Adrenal gland (tissue), 12 donors: ENCODE results near the gene PAQR8. TPM values are rescaled to one million over a fixed set of nuclear protein-coding genes. Genes with fewer than 3 reads are reported as not detected.

Experiments used
- DNase-seq, 7 donors: peaks; one replicate each; pipeline ENCODE4 v3.0.0-alpha.2; 2019 to 2020
- H3K27ac ChIP-seq, 5 donors: fragments of 200-600 bp; sonication (generic) in 4 of 5; 1 replicate in 3 of 5; 2 replicates in 2 of 5; pipeline versions ENCODE4 v1.5.1 to v1.8.0; 2016 to 2020; ENCODE audit warnings: mild to moderate bottlenecking in 1 of 5
- H3K27me3 ChIP-seq: fragments of 200-600 bp; 2 replicates; pipeline ENCODE4 v1.8.0; 2021
- H3K36me3 ChIP-seq, 2 donors: fragments of 200-600 bp; replicated peaks in 1 of 2; 1 replicate in 1 of 2; 2 replicates in 1 of 2; pipeline versions ENCODE4 v1.5.1 to v1.8.0; 2018 to 2022
- H3K4me1 ChIP-seq, 2 donors: fragments of 200-600 bp; replicated peaks in 1 of 2; 1 replicate in 1 of 2; 2 replicates in 1 of 2; pipeline versions ENCODE4 v1.5.1 to v1.8.0; 2018 to 2021
- H3K4me3 ChIP-seq, 4 donors: fragments of 200-600 bp; sonication (generic) in 3 of 4; one replicate each; pipeline ENCODE4 v1.5.1; 2016 to 2018
- H3K9me3 ChIP-seq, 3 donors: fragments of 200-600 bp; sonication (generic) in 1 of 3; replicated peaks in 1 of 3; 1 replicate in 2 of 3; 2 replicates in 1 of 3; pipeline versions ENCODE4 v1.5.1 to v1.8.0; 2016 to 2021
- POLR2A ChIP-seq, 2 donors: fragments of 450-650 bp; IDR thresholded peaks; one replicate each; pipeline ENCODE4 v1.6.1; 2017; ENCODE audit warnings: antibody characterized with exemption in 2 of 2, mild to moderate bottlenecking in 2 of 2, moderate library complexity in 1 of 2
- WGBS, 4 donors: extraction: QIAGEN DNeasy Blood & Tissue Kit in 2 of 4; methylation state at CpG; one replicate each; pipeline versions ENCODE4 v1.1.5 to v1.1.7; 2013 to 2017; 5-methylcytosine and 5-hydroxymethylcytosine counted together
- intact Hi-C, 2 donors: fragments of 100-400 bp; cut with DNase I; formaldehyde crosslinking; loops; one replicate each; pipeline versions ENCODE4 v1.14.1 to v1.15.0; 2022 to 2023
- polyA plus RNA-seq, 3 donors: library from polyadenylated mRNA; stranded (reverse); fragments of 200-250 nt in 2 of 3; fragments of 350-450 nt in 1 of 3; fragmentation: Illumina TruSeq in 1 of 3; extraction: RNeasy Lipid Tissue Mini Kit (QIAGEN cat#74804) in 1 of 3; gene quantifications; one replicate each; pipeline ENCODE4 v1.2.3, GENCODE V29; 2013 to 2014
- total RNA-seq, 9 donors: library from RNA; depleted of rRNA in 4 of 9; stranded (reverse); fragments of >200 nt in 4 of 9; fragments of 120-200 nt in 1 of 9; fragmentation: NEBNext Ultra II Directional in 1 of 9; extraction: Animal tissue kit (Norgen Biotek cat#: 25700) in 1 of 9; gene quantifications; one replicate each; pipeline versions ENCODE4 v1.1.0 to v1.2.4, GENCODE V29; 2013 to 2023
- TF ChIP-seq, protein P1 (sequence below), 6 experiments: fragments of 450-650 bp in 4 of 6; fragments of 200-600 bp in 2 of 6; sonication (generic) in 1 of 6; IDR thresholded peaks; 1 replicate in 5 of 6; 2 replicates in 1 of 6; pipeline versions ENCODE4 v1.5.1 to v1.8.0; 2016 to 2021; ENCODE audit warnings: antibody characterized with exemption in 6 of 6, mild to moderate bottlenecking in 2 of 6, moderate library complexity in 1 of 6
- donor health status: healthy with polysubstance abuse.
- donor health status: Bipolar disorder and iron deficiency.
- donor health status: DM: yes; HTN: yes; CAD: no.
- donor health status: DM: no; HTN: no; CAD: no.
- donor health status: DM: no; HTN: no; CAD: no.
- donor health status: DM: yes; HTN: yes; CAD: no.

Gene PAQR8
- total and polyA plus RNA-seq, 12 donors, result 2.3 to 17.1 (median 6.2) TPM

DNA sequence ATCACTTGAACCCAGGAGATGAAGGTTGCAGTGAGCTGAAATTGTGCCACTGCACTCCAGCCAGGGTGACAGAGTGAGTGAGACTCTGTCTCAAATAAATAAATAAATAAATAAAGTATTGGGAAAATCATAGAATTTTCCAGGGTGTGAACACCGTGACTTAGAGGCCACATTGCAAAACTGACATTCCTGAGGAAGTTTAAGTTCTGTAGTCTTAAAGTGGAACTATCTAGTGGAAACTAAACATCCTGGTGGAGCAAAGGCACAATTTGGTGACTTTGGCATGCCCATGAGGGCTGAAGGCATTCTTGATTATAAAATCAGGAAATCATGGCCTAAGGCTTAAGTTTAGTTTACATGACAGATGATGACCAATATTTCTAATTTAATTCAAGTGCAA, 44.7 kb upstream of the PAQR8 start:
- WGBS, 4 donors, result 72 to 84% (median 81%) methylated on average over 1 of the region's 1 CpG
- H3K4me3 ChIP-seq, result no peak overlapping the region
- H3K36me3 ChIP-seq, result no peaks in the 10 kb centered on the region
- H3K4me1 ChIP-seq, result peaks cover 0 to 11% of the 10 kb centered on the region in 2 donors
- intact Hi-C loops, result no loop called here
- H3K9me3 ChIP-seq, result no peaks in the 10 kb centered on the region
- TF ChIP-seq, protein P1, sequence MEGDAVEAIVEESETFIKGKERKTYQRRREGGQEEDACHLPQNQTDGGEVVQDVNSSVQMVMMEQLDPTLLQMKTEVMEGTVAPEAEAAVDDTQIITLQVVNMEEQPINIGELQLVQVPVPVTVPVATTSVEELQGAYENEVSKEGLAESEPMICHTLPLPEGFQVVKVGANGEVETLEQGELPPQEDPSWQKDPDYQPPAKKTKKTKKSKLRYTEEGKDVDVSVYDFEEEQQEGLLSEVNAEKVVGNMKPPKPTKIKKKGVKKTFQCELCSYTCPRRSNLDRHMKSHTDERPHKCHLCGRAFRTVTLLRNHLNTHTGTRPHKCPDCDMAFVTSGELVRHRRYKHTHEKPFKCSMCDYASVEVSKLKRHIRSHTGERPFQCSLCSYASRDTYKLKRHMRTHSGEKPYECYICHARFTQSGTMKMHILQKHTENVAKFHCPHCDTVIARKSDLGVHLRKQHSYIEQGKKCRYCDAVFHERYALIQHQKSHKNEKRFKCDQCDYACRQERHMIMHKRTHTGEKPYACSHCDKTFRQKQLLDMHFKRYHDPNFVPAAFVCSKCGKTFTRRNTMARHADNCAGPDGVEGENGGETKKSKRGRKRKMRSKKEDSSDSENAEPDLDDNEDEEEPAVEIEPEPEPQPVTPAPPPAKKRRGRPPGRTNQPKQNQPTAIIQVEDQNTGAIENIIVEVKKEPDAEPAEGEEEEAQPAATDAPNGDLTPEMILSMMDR (IDR thresholded peaks at IDR 0.05), result no peak
- TF ChIP-seq POLR2A (IDR thresholded peaks at IDR 0.05), result no peak
- H3K27ac ChIP-seq, result no peak overlapping the region
- no peaks in the 10 kb centered on the region for H3K27me3 ChIP-seq
- no peak for DNase-seq

DNA sequence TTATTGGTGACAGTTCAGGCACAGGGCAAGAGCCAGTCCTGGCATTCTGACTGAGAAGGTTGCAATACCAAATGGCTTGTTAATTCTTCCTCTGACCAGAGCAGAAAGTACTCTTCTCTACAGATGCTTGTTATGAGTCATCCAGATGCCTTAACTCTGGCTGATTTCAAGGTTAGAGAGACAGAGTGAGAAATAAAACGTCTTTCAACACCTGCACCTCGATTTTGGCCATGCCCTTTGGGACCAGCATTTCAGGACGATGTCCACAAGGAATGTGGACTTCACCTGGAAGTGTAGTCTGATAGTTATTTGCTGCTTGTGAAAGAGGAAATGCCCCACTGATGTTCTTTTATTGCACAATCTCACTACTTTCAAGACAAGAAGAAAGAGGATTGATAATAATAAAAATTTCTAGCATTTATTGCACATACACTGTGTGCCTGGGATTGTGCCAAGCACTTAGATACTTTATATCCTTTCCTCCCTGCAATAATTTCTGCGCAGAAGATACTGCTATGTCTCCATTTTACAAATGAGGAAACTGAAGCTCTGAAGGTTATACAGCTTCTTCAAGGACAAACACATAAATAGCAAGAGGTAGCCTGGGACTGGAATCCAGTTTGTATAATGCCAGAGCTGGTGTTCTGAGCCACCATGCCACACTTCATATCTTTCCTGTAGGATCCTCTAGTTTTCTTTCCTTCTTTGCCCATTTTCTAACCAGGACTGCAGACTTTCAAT, 43.9 kb upstream of the PAQR8 start:
- TF ChIP-seq POLR2A (IDR thresholded peaks at IDR 0.05), result no peak
- TF ChIP-seq, protein P1 (IDR thresholded peaks at IDR 0.05), result no peak
- no peaks in the 10 kb centered on the region for H3K27me3 ChIP-seq
- intact Hi-C loops, result no loop called here
- WGBS, 4 donors, result 37 to 51% (median 43%) methylated on average over 4 of the region's 4 CpGs
- H3K4me1 ChIP-seq, result peaks cover 0 to 11% of the 10 kb centered on the region in 2 donors
- H3K27ac ChIP-seq, result no peak overlapping the region
- H3K9me3 ChIP-seq, result no peaks in the 10 kb centered on the region
- no peak overlapping the region for H3K4me3 ChIP-seq
- DNase-seq, result no peak
- no peaks in the 10 kb centered on the region for H3K36me3 ChIP-seq

DNA sequence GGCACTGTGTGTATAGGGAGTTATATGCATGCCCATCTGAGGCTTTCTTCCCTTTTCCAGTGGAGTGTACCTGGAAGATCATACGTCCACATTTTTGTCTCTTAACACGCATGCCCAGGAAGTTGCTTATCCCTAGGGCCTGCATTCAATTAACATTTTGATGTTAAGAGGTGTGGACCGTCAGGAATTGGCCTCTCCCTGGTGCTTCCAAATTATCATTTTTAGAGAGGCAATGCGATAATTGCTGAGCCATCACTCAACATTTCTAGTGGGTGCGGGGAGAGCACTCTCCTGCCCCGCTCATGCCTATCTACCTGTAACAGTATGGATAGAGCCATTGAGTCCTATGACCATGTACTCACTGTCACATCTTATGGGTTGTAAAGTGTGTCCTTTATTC, 37.8 kb upstream of the PAQR8 start:
- 88 to 96% (median 92%) methylated on average over 6 of the region's 6 CpGs for WGBS, 4 donors
- no peaks in the 10 kb centered on the region for H3K9me3 ChIP-seq
- no peak overlapping the region for H3K27ac ChIP-seq
- no peak for TF ChIP-seq POLR2A (IDR thresholded peaks at IDR 0.05)
- TF ChIP-seq, protein P1 (IDR thresholded peaks at IDR 0.05), result no peak
- no peaks in the 10 kb centered on the region for H3K36me3 ChIP-seq
- no peaks in the 10 kb centered on the region for H3K27me3 ChIP-seq
- no peak for DNase-seq
- no peak overlapping the region for H3K4me3 ChIP-seq
- intact Hi-C loops, result no loop called here
- no peaks in the 10 kb centered on the region for H3K4me1 ChIP-seq

DNA sequence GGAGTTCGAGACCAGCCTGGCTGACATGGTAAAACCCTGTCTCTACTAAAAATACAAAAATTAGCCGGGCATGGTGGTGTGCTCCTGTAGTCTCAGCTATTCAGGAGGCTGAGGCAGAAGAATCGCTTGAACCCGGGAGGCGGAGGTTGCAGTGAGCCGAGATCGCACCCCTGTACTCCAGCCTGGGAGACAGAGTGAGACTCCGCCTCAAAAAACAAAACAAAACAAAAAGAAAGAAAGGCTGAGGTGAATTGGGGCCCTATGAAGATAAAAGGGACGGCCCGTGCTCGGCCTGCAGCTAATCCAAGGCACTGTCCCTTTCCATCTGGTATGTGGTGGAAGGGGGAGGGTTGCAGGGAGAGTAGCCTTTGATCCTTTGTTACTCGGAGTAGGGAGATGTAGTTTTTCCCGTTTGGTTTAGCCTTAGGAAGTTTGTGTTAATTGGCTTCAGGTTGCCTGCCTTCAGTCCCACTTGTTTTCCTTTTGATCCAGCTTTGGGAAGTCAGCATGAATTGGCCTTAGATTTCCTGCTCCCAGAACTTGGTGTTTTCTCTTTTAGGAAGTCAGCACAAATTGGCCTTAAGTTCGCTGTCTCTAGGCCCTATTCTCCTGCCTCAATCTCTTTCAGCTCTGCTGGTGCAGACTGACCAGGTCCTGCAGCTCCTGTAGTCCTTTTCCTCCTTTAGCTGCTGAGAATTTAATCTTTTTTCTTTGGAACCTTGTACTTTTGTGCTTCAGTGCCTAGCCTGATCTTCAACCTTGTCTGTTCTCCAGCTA, 36.1 kb upstream of the PAQR8 start:
- intact Hi-C loops, result no loop called here
- H3K4me1 ChIP-seq, result no peaks in the 10 kb centered on the region
- TF ChIP-seq, protein P1 (IDR thresholded peaks at IDR 0.05), result no peak
- TF ChIP-seq POLR2A (IDR thresholded peaks at IDR 0.05), result no peak
- H3K36me3 ChIP-seq, result no peaks in the 10 kb centered on the region
- DNase-seq, result no peak
- H3K27ac ChIP-seq, result no peak overlapping the region
- H3K4me3 ChIP-seq, result no peak overlapping the region
- H3K9me3 ChIP-seq, result no peaks in the 10 kb centered on the region
- no peaks in the 10 kb centered on the region for H3K27me3 ChIP-seq
- 73 to 80% (median 75%) methylated on average over 14 of the region's 14 CpGs for WGBS, 4 donors
